IPS-15b (cell line): ENCODE measurements around the gene MMS22L.
"Not testable (repeated sequence)": the region's sequence is repeated elsewhere in the genome, so short reads cannot be mapped to it uniquely, and the experiment has no call there.

Source experiments
- H3K27me3 ChIP-seq: one replicate; pipeline ENCODE4 v1.6.1; 2013; ENCODE audit warnings: low read length; ENCODE audit not compliant: control insufficient read depth, insufficient read depth
- H3K36me3 ChIP-seq: one replicate; pipeline ENCODE4 v1.6.1; 2013; ENCODE audit warnings: low read length; ENCODE audit not compliant: control insufficient read depth, insufficient read depth
- H3K4me1 ChIP-seq: one replicate; pipeline ENCODE4 v1.6.1; 2013; ENCODE audit warnings: mild to moderate bottlenecking, low read length; ENCODE audit not compliant: control insufficient read depth, insufficient read depth
- H3K4me3 ChIP-seq: one replicate; pipeline ENCODE4 v1.5.1; 2013; ENCODE audit warnings: low read depth, low read length
- H3K9ac ChIP-seq: one replicate; pipeline ENCODE4 v1.6.1; 2013; ENCODE audit warnings: low read depth, mild to moderate bottlenecking, low read length
- H3K9me3 ChIP-seq: one replicate; pipeline ENCODE4 v1.6.1; 2013; ENCODE audit warnings: mild to moderate bottlenecking, low read length; ENCODE audit not compliant: control insufficient read depth, insufficient read depth

MMS22L gene

GRCh38 chr6:97176468-97176867 is 106.5 kb downstream of the MMS22L start:
- no peaks in the 10 kb centered on the region for H3K27me3 ChIP-seq
- no peak overlapping the region for H3K4me3 ChIP-seq
- H3K9me3 ChIP-seq = no peaks in the 10 kb centered on the region
- H3K9ac ChIP-seq = no peak overlapping the region
- H3K4me1 ChIP-seq = no peaks in the 10 kb centered on the region
- no peaks in the 10 kb centered on the region for H3K36me3 ChIP-seq

GRCh38 chr6:97175806-97176205 is 107.2 kb downstream of the MMS22L start:
- no peaks in the 10 kb centered on the region for H3K36me3 ChIP-seq
- no peaks in the 10 kb centered on the region for H3K4me1 ChIP-seq
- no peaks in the 10 kb centered on the region for H3K27me3 ChIP-seq
- H3K4me3 ChIP-seq = no peak overlapping the region
- H3K9me3 ChIP-seq = no peaks in the 10 kb centered on the region
- H3K9ac ChIP-seq = no peak overlapping the region

- Histone ChIP-seq H3K9ac (no peak overlapping the region), H3K4me3 (no peak overlapping the region), H3K27me3 (no peaks in the 10 kb centered on the region), H3K36me3 (no peaks in the 10 kb centered on the region), H3K4me1 (no peaks in the 10 kb centered on the region), H3K9me3 (no peaks in the 10 kb centered on the region)
These were observed 108.5 kb downstream of the MMS22L start for GRCh38 chr6:97174471-97174870.

GRCh38 chr6:97160280-97160679 is 122.7 kb downstream of the MMS22L start:
- Histone ChIP-seq H3K9me3 (no peaks in the 10 kb centered on the region), H3K27me3 (no peaks in the 10 kb centered on the region), H3K36me3 (peaks cover 3% of the 10 kb centered on the region), H3K4me3 (no peak overlapping the region), H3K9ac (no peak overlapping the region), H3K4me1 (no peaks in the 10 kb centered on the region)

DNA sequence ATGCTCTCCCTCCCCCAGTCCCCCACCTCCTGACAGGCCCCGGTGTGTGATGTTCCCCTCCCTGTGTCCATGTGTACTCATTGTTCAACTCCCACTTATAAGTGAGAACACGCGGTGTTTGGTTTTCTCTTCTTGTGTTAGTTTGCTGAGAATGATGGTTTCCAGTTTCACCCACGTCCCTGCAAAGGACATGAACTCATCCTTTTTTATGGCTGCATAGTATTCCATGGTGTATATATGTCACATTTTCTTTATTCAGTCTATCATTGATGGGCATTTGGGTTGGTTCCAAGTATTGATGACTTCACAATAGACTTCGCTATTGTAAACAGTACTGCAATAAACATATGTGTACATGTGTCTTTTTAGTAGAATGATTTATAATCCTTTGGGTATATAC is 127.6 kb downstream of the MMS22L start:
- not testable (repeated sequence) for H3K9me3 ChIP-seq, H3K27me3 ChIP-seq, H3K36me3 ChIP-seq, H3K4me3 ChIP-seq, H3K9ac ChIP-seq, H3K4me1 ChIP-seq

DNA sequence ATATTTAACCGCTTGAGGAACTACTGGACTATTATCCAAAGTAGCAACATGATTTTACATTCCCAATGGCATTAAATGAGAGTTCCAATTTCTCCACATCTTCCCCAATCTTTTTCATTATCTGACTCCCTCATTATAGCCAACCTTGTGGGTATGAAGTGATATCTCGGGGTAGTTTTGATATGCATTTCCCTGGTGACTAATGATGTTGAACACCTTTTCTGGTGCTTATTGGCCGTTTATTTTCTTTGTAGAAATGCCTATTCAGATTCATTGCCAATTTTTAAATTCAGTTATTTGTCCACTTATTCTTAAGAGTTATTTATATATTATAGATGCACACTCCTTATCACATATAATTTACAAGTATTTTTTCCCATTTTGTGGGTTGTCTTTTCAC is 129.0 kb downstream of the MMS22L start:
- no peaks in the 10 kb centered on the region for H3K36me3 ChIP-seq
- no peaks in the 10 kb centered on the region for H3K27me3 ChIP-seq
- no peak overlapping the region for H3K9ac ChIP-seq
- no peak overlapping the region for H3K4me3 ChIP-seq
- no peaks in the 10 kb centered on the region for H3K4me1 ChIP-seq
- no peaks in the 10 kb centered on the region for H3K9me3 ChIP-seq

DNA sequence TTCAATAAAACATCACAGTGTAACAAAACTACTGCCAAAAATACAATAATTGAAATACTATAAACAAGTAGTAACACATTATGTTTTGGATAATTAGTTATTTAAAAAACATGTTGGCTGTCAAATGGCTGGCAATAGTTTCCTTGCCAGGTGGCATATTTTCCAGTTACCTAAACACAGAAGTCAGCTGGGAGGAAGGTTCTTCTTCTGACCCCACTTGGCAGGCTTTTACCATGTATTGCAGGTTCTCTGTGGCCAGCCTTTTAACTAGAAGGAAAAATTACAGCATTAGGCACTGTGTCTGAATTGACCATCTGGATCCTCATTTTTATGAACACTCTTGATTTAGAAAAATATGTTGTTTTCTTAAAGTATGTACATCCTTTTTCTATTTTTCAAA is 131.4 kb downstream of the MMS22L start:
- Histone ChIP-seq H3K9me3 (no peaks in the 10 kb centered on the region), H3K36me3 (no peaks in the 10 kb centered on the region), H3K9ac (no peak overlapping the region), H3K4me3 (no peak overlapping the region), H3K27me3 (no peaks in the 10 kb centered on the region), H3K4me1 (no peaks in the 10 kb centered on the region)

- Histone ChIP-seq H3K36me3 (no peaks in the 10 kb centered on the region), H3K9ac (no peak overlapping the region), H3K27me3 (no peaks in the 10 kb centered on the region), H3K4me1 (no peaks in the 10 kb centered on the region), H3K4me3 (no peak overlapping the region), H3K9me3 (no peaks in the 10 kb centered on the region)
These were observed 132.1 kb downstream of the MMS22L start for GRCh38 chr6:97150932-97151331.

GRCh38 chr6:97147421-97147820 is 135.6 kb downstream of the MMS22L start:
- Histone ChIP-seq H3K9me3 (no peaks in the 10 kb centered on the region), H3K4me1 (no peaks in the 10 kb centered on the region), H3K4me3 (no peak overlapping the region), H3K9ac (no peak overlapping the region), H3K27me3 (no peaks in the 10 kb centered on the region), H3K36me3 (no peaks in the 10 kb centered on the region)

- H3K4me1 ChIP-seq = no peaks in the 10 kb centered on the region
- no peak overlapping the region for H3K4me3 ChIP-seq
- no peaks in the 10 kb centered on the region for H3K36me3 ChIP-seq
- H3K9me3 ChIP-seq = no peaks in the 10 kb centered on the region
- H3K9ac ChIP-seq = no peak overlapping the region
- no peaks in the 10 kb centered on the region for H3K27me3 ChIP-seq
These were observed 137.3 kb downstream of the MMS22L start for GRCh38 chr6:97145691-97146090.

DNA sequence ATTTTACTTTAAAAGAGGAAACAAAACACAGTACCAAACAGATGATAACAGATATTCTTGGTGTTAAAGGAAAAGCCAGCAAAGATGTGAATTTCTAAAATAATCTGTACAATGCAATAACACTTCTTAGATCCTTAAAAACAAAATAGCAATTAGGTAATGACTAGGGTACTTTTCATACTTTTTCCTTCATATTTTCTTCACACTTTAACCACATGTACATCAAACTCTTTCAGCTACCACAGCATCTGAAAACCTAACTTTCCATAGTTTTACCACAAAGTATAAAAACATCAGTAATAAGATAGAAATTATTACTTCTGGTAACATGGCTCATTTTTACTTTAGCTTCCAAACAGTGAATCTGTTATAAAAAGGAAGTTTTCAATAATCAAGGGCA is 141.3 kb downstream of the MMS22L start:
- Histone ChIP-seq H3K4me1 (no peaks in the 10 kb centered on the region), H3K4me3 (no peak overlapping the region), H3K9ac (no peak overlapping the region), H3K27me3 (no peaks in the 10 kb centered on the region), H3K36me3 (no peaks in the 10 kb centered on the region), H3K9me3 (no peaks in the 10 kb centered on the region)

DNA sequence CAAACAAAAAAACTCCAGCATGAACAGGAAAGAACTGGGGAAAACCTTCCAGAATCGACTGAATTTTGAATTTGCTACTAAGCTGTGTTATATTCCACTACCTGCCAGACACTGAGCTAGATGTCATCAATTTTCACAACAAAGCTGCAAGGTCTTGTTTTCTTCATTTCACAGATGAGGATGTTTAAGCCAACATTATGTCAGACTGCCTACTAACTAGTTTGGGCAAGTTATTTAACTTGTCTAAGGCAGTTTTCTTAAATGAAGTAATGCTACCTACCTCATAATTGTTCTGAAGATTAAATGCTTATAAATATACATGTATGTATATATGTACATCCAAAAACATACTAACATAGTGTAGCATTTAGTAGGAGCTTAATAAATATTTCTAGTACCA is 144.4 kb downstream of the MMS22L start:
- no peaks in the 10 kb centered on the region for H3K4me1 ChIP-seq
- H3K9ac ChIP-seq = no peak overlapping the region
- H3K4me3 ChIP-seq = no peak overlapping the region
- H3K36me3 ChIP-seq = no peaks in the 10 kb centered on the region
- no peaks in the 10 kb centered on the region for H3K27me3 ChIP-seq
- no peaks in the 10 kb centered on the region for H3K9me3 ChIP-seq
